Activated CD8-positive, alpha-beta memory T cell treated with anti-CD3 and anti-CD28 coated beads for 36 hours (primary cell): ENCODE results near the gene SORCS2. TPM values are rescaled to one million over a fixed set of nuclear protein-coding genes. Genes with fewer than 3 reads are reported as not detected.

Experiments
- CTCF ChIA-PET: fragments of 350-600 bp; sonication (Branson Sonifier 250); formaldehyde crosslinking; loops from one replicate; lab custom pipeline; 2021; ENCODE audit warnings: antibody characterized with exemption; lab: Charles Lee
- POLR2A ChIA-PET: fragments of 350-600 bp; sonication (Branson Sonifier 250); formaldehyde crosslinking; loops from one replicate; lab custom pipeline; 2021; ENCODE audit warnings: antibody characterized with exemption; lab: Charles Lee
- total RNA-seq, 2 experiments: library from RNA; stranded (reverse); gene quantifications; one replicate each; pipeline ENCODE4 v1.2.3, GENCODE V29; 2021

SORCS2 gene
- total RNA-seq, 2 experiments from 2014 or later: not detected

DNA sequence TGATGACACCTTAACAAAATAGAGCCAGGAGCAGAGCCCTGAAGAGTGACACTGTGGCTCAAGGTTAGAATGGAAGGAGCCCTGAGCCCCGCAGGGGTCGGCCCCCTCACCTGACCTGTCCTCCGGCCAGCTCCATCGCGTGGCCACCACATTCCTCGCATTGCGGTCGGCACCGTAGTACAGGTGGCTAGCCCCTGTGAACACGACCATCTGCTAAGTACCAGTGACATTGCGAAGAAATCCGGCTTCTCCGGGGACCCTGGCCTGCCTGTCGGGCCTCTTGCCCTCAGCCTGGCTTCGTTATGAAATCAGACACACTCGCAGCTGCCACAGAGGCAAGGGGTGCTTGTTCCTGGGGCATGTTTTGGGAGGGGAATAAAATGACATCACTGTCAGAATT is 568.4 kb downstream of the SORCS2 start:
- CTCF ChIA-PET: interaction anchor here (1.6 to 4.5 kb wide), 4 partner anchors 11 to 227 kb away, joined by 4 to 17 read pairs (median 12); no protein-coding TSS in a partner anchor
- POLR2A ChIA-PET: no interaction called here

- POLR2A ChIA-PET: no interaction called here
- CTCF ChIA-PET: interaction anchor here (1.2 to 4.5 kb wide), 5 partner anchors 11 to 226 kb away, joined by 4 to 17 read pairs (median 10); no protein-coding TSS in a partner anchor
Measured at GRCh38 chr4:7761312-7761711, 569.0 kb downstream of the SORCS2 start.

DNA sequence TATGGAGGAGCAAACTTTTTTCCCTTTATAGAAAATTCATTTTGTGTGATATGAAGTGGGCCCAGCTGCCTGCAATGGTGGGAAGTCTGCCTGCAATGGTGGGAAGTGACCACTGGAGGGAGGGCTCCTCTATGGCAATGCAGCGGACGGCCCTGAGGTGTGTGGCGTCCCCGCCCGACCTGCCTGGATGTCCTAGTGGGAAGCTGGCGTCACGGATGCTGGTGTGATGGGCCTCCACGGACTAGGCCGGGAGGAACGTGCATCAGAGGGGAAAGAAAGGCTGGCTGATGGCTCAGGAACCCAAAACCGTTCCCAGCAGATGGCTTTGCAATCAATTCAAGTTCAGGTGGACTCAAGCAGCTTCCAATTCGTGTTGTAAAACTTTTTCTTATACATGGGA is 569.4 kb downstream of the SORCS2 start:
- POLR2A ChIA-PET: no interaction called here
- CTCF ChIA-PET: interaction anchor here (1.2 to 4.5 kb wide), 5 partner anchors 10 to 226 kb away, joined by 4 to 17 read pairs (median 10); no protein-coding TSS in a partner anchor

DNA sequence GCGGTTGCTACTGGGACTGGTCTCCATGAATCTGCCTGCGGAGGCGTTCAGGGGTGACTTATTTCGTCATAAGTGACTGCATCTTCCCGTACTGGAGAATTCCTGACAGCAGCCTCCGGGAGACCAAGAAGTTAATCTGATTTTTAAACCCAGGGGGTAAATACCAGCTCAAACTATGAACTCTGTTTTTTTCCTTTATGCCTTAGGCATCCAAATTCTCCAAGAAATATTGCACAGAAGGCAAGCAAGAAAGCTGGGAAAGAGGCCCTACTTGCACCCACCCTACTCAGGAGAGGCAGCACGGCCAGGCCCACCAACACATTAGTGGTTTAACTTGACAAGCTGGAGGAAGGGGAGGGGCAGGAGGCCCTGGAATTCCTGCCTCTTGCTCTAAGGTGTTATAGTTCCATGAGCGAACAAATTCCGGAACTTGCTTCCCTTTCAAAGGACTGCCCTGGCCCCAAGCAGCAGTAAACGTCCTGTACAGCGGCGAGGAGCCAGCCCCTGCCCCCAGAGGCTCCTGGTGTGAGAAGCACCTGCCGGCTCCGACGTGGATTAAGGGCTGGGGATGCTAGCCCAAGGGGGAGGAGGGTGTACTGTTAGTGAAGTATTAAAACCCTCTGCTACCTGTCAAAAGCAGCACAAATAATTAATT is 570.2 kb downstream of the SORCS2 start:
- POLR2A ChIA-PET: no interaction called here
- CTCF ChIA-PET: interaction anchor here (0.6 to 4.5 kb wide), 6 partner anchors 10 to 267 kb away, joined by 3 to 17 read pairs (median 7); no protein-coding TSS in a partner anchor

DNA sequence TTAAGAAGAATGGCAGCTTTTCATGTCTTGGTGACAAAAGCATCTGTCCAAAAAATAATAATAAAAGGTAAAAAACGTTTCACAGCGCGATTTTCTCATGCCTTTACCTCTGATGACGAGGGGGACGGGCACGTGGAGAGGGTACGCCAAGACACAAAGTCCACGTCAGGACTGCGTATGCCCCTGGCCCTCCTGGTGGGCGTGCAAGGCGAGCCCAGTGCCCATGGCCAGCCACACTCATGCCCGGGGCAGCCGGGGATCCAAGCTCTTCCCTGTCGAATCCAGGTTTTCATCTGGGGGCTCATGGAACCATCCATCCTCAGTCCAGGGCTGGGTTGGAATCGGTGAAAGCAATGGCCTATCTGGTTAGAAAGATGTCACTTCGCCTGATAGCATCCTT is 570.8 kb downstream of the SORCS2 start:
- ChIA-PET CTCF (interaction anchor here (0.6 to 4.5 kb wide), 2 partner anchors 224 to 267 kb away, joined by 3 to 17 read pairs; no protein-coding TSS in a partner anchor), POLR2A (no interaction called here)

GRCh38 chr4:7763788-7764187 is 571.5 kb downstream of the SORCS2 start:
- POLR2A ChIA-PET: no interaction called here
- CTCF ChIA-PET: interaction anchor here (4.5 kb wide), 1 partner anchor 224 kb away, joined by 17 read pairs; no protein-coding TSS in a partner anchor

- POLR2A ChIA-PET: no interaction called here
- CTCF ChIA-PET: no interaction called here
Measured at GRCh38 chr4:7764466-7764865, 572.1 kb downstream of the SORCS2 start.

DNA sequence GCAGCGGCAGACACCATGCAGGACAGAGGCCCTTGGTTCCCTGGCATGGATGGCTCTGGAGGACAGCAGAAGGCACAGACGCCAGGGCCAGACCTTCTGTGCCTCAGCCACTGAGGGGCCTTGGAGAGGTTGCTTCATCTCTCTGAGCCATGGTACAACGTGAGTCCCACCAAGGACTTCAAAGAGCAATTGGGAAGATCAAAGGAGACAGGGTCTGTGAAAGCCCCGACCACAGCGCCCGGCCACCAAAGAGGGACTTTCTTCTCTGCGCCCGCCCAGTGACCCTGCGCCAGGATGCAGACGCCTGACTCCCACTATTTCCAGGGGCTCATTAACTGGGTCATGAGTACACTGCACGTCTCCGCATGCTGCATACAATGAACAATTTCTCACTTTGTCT is 573.3 kb downstream of the SORCS2 start:
- POLR2A ChIA-PET: no interaction called here
- CTCF ChIA-PET: no interaction called here

GRCh38 chr4:7766086-7766485 is 573.7 kb downstream of the SORCS2 start:
- ChIA-PET POLR2A (no interaction called here), CTCF (no interaction called here)

DNA sequence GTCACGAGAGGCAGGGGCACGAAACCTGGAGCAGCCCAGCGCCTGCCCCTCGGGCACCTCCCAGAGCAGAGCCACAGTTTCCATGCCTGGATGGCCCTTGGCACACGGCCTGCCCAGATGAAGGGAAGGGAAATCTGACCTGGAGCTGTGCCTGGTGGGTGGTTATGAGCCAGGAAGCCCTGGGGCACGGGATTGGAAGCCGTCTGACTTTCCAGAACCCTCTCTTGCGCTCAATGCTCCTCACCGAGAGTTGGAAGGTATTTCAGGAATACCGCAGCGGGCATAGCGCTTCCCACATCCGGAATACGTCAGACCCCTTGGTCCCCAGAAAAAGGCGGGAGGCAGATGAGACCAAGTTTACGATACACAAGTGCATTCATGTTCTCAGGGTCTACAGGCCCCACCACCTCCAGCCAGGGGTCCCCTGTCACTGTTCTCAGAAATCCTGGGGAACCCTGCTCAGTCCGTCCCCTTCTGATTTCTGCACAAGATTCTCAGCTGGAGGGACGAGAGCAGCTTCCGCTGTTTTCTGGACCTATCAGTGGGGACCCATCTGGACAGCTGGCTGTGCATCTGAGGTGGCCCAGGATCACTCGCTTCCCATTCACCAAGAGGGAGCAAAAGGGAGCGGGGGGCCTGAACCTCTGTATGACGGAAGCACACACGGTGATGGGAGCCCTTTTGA is 574.5 kb downstream of the SORCS2 start:
- ChIA-PET CTCF (no interaction called here), POLR2A (no interaction called here)

GRCh38 chr4:7767526-7767925 is 575.2 kb downstream of the SORCS2 start:
- POLR2A ChIA-PET: no interaction called here
- CTCF ChIA-PET: interaction anchor here (1.1 kb wide), 1 partner anchor 35 kb away, joined by 3 read pairs; no protein-coding TSS in a partner anchor

DNA sequence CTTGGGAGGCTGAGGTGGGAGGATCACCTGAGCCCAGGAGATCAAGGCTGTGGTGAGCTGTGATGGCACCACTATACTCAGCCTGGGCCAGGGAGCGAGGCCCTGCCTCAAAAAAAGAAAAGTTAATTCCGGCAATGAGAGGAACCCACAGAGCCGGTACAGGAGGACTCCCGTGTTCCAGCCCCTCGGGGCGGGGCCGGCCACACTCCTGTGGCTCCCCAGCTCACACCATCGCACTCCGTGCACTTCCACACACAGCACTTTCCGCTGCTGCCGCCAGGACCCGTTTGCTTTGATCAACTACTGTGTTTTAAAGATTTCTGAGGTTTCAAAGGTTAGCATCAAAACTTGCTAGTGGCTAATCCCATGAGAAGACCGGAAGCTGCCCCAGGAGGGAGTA is 575.6 kb downstream of the SORCS2 start:
- POLR2A ChIA-PET: no interaction called here
- CTCF ChIA-PET: interaction anchor here (1.1 kb wide), 1 partner anchor 34 kb away, joined by 3 read pairs; no protein-coding TSS in a partner anchor

- ChIA-PET CTCF (interaction anchor here (0.6 to 1.1 kb wide), 2 partner anchors 33 to 34 kb away, joined by 3 read pairs; no protein-coding TSS in a partner anchor), POLR2A (no interaction called here)
Measured at GRCh38 chr4:7768736-7769135, 576.4 kb downstream of the SORCS2 start.

GRCh38 chr4:7769396-7770223 is 577.3 kb downstream of the SORCS2 start:
- CTCF ChIA-PET: interaction anchor here (0.6 to 1.4 kb wide), 3 partner anchors 9 to 33 kb away, joined by 3 read pairs; no protein-coding TSS in a partner anchor
- POLR2A ChIA-PET: no interaction called here

DNA sequence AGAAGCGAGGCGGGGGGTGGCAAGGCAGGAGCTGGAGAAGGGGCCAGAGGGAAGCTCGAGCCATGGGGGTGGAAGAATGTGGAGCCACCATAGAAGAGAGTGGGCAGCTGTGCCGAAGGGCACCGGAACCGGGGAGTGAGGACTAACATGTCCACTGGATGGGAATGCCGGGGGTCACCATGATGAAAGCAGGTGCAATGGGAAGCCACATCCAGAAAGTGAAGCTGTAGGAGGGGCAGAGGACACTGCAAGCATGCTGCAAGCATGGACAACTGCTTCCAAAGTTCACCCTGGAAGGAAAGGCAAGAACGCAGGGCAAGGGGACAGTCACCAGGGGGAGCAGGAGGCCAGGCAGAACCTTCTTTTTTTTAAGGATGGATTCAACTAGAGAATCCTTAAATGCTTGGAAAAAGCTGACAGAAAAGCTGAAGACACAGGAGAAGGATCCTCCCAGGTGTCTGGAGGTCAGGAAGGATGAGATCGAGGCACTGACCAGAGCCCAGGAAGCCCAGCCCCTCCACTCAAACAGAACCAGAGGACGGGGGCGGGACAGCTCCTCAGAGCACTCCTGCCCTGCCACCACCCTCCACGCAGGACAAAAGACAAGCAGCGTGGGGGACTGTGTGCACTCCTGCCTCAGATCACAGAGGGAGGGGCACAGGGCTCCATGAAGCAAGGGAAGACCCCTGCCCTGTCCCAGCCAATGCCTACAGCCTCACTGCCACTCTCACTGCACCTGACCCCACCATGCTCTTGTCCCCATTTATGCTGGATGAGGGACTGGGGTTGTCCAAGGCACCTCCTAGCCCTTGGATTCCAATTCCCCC is 578.1 kb downstream of the SORCS2 start:
- ChIA-PET CTCF (interaction anchor here (1.4 kb wide), 2 partner anchors 8 to 23 kb away, joined by 3 read pairs; no protein-coding TSS in a partner anchor), POLR2A (no interaction called here)

DNA sequence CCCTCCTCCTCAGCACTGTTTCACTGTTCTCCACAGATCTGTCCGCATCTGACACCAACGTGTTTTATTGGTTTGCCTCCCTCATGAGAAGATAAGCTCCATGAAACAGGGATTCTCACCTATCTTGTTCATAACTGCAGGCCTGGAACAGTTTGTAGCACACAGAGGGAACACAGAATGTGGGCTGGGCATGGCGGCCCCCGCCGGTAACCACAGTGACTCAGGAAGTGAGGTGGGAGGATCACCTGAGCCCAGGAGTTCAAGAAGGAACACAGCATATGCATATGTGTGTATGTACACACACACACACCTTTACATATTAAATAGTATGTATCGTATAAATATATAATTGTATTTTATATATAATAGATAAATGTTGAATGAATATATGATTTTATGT is 578.7 kb downstream of the SORCS2 start:
- CTCF ChIA-PET: no interaction called here
- POLR2A ChIA-PET: no interaction called here

DNA sequence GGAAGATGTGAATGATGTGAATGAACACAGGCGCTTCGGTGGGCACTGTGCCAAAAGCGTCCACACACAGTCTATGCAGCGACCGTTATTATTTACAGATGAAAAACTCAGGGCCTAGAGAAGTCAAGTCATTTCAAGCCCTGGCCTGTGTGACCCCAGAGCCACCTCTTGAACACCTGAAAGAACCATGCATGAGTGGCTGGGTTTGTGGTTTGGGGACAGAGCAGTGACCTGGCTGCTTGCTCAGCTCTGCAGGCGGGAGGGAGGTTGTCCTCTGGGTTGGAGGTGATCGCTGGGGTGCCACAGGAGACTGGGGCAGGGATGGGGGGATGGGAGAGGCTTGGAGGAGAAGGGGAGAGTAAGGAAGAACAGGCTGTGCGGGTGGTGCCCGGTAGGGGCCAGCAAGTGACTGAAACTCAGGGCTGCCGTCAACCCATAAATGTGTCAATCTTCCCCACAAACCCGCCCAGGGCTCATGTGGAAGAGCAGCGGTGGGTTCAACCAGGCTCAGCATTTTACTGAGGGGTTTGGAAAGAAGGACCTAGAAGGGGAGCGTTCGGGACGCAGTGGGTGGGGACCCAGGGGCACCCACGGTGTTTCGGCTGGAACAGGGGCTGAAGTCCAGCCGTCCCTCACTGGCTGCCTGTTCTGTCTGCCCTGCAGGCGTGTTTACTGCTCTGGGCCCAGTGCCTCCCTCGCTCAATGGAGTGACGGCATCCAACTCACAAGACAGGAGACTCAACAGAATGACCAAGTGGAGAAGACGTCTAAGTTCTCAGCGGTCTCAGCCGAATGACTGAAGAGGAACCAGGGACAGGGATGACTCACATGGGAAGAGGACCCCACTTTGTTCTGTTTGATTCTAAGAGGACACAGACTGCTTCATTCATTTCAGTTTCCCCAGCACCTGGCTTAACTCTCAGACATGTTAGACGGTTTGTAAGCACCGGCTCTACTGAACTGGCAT is 579.5 kb downstream of the SORCS2 start:
- ChIA-PET CTCF (interaction anchor here (1.1 kb wide), 1 partner anchor 10 kb away, joined by 4 read pairs; no protein-coding TSS in a partner anchor), POLR2A (no interaction called here)
